Coronary artery (tissue), 2 donors: ENCODE measurements around the gene GBA2.
A peak's percentile ranks its signal among the peaks of the same experiment; 100 is the strongest.

ENCODE experiments used
- DNase-seq: peaks from one replicate; pipeline ENCODE4 v3.0.0-alpha.2; 2017; ENCODE audit warnings: low spot score
- H3K27ac ChIP-seq, 2 donors: fragments of 200-600 bp; sonication (generic); one replicate each; pipeline ENCODE4 v1.5.1; 2016 to 2019
- H3K4me3 ChIP-seq: fragments of 200-600 bp; sonication (generic); 2 replicates; pipeline ENCODE4 v1.5.1; 2016; ENCODE audit warnings: mild to moderate bottlenecking, moderate library complexity
- CTCF ChIP-seq: fragments of 200-600 bp; sonication (generic); IDR thresholded peaks from one replicate; pipeline ENCODE4 v1.5.1; 2019; ENCODE audit warnings: antibody characterized with exemption

The GBA2 gene

GRCh38 chr9:35778496-35778895 lies 29.5 kb upstream of the GBA2 start:
- Histone ChIP-seq H3K4me3 (no peak overlapping the region), H3K27ac (no peak overlapping the region)
- DNase-seq: no peak
- TF ChIP-seq CTCF: no peak

- Histone ChIP-seq H3K4me3 (no peak overlapping the region), H3K27ac (no peak overlapping the region)
- no peak for DNase-seq
- TF ChIP-seq CTCF: no peak
Observed at GRCh38 chr9:35776018-35776417, 27.0 kb upstream of the GBA2 start.

- Histone ChIP-seq H3K4me3 (no peak overlapping the region), H3K27ac (no peak overlapping the region)
- DNase-seq: no peak
- TF ChIP-seq CTCF: no peak
Observed at GRCh38 chr9:35774907-35775635, 26.0 kb upstream of the GBA2 start.

- no peak for TF ChIP-seq CTCF
- H3K27ac ChIP-seq: no peak overlapping the region
- DNase-seq: no peak
- no peak overlapping the region for H3K4me3 ChIP-seq
Observed at GRCh38 chr9:35771943-35772342, 22.9 kb upstream of the GBA2 start.

- H3K4me3 ChIP-seq: no peak overlapping the region
- H3K27ac ChIP-seq: peak overlapping the region; percentile 39 to 41
- DNase-seq: no peak
- no peak for TF ChIP-seq CTCF
Observed at GRCh38 chr9:35771534-35771933, 22.5 kb upstream of the GBA2 start.

- TF ChIP-seq CTCF: no peak
- no peak for DNase-seq
- peak overlapping the region; percentile 39 to 41 for H3K27ac ChIP-seq
- peak overlapping the region; percentile 29 for H3K4me3 ChIP-seq
Observed at GRCh38 chr9:35771075-35771433, 22.0 kb upstream of the GBA2 start.

GRCh38 chr9:35769763-35770162 lies 20.7 kb upstream of the GBA2 start:
- TF ChIP-seq CTCF: no peak
- Histone ChIP-seq H3K27ac (no peak overlapping the region), H3K4me3 (no peak overlapping the region)
- DNase-seq: no peak
